SU-DHL-6 (cell line): ENCODE measurements around the gene IQCH.

ENCODE experiments used
- H2AFZ ChIP-seq: fragments of 200-600 bp; sonication (generic); 2 replicates; pipeline ENCODE4 v1.6.1; 2014; ENCODE audit warnings: low read depth, mild to moderate bottlenecking, moderate library complexity, mixed read lengths, antibody characterized with exemption, low read length; ENCODE audit not compliant: severe bottlenecking
- H3F3A ChIP-seq: fragments of 200-600 bp; shearing (Covaris generic); 2 replicates; pipeline ENCODE4 v1.6.0; 2016; ENCODE audit warnings: antibody characterized with exemption, mild to moderate bottlenecking; ENCODE audit not compliant: insufficient read depth
- H3K27ac ChIP-seq: fragments of 200-600 bp; sonication (generic); 2 replicates; pipeline ENCODE4 v1.5.1; 2016; ENCODE audit warnings: low read depth, mild to moderate bottlenecking, low read length, moderate library complexity, mixed read lengths
- H3K27me3 ChIP-seq: fragments of 200-600 bp; sonication (generic), shearing (Covaris generic); 2 replicates; pipeline ENCODE4 v1.6.0; 2014; ENCODE audit warnings: mild to moderate bottlenecking, low read length
- H3K36me3 ChIP-seq: fragments of 200-600 bp; sonication (generic); 2 replicates; pipeline ENCODE4 v1.6.1; 2014; ENCODE audit warnings: mild to moderate bottlenecking, low read length, mixed read lengths
- H3K4me2 ChIP-seq: fragments of 300-600, 200-600 bp; shearing (Covaris generic), sonication (generic); 2 replicates; pipeline ENCODE4 v1.6.0; 2014; ENCODE audit warnings: low read length, low read depth, mild to moderate bottlenecking; ENCODE audit not compliant: poor library complexity, severe bottlenecking
- H3K4me3 ChIP-seq: fragments of 200-600 bp; sonication (generic); 2 replicates; pipeline ENCODE4 v1.5.1; 2014; ENCODE audit warnings: antibody characterized with exemption, low read length, mild to moderate bottlenecking, mixed read lengths; ENCODE audit not compliant: insufficient read depth, poor library complexity, severe bottlenecking
- H3K79me2 ChIP-seq: fragments of 200-600 bp; sonication (generic); 2 replicates; pipeline ENCODE4 v1.6.1; 2014; ENCODE audit warnings: mild to moderate bottlenecking, low read length, moderate library complexity; ENCODE audit not compliant: insufficient read depth
- H3K9ac ChIP-seq: fragments of 200-600 bp; sonication (generic); 2 replicates; pipeline ENCODE4 v1.7.0; 2014; ENCODE audit warnings: mild to moderate bottlenecking, low read length
- H3K9me2 ChIP-seq: fragments of 200-600 bp; sonication (generic); replicated peaks from 2 replicates; pipeline ENCODE4 v1.6.1; 2014; ENCODE audit warnings: low read length; ENCODE audit not compliant: insufficient read depth
- H3K9me3 ChIP-seq: fragments of 200-600 bp; sonication (generic); 2 replicates; pipeline ENCODE4 v1.6.1; 2014; ENCODE audit warnings: low read length, mixed read lengths; ENCODE audit not compliant: insufficient read depth
- H4K20me1 ChIP-seq: fragments of 200-600 bp; sonication (generic); 2 replicates; pipeline ENCODE4 v1.6.1; 2014; ENCODE audit warnings: low read depth, mild to moderate bottlenecking, antibody characterized with exemption, low read length, moderate library complexity, mixed read lengths
- EZH2phosphoT487 ChIP-seq: fragments of 200-600 bp; sonication (generic), shearing (Covaris generic); conservative IDR thresholded peaks from 2 replicates; pipeline ENCODE4 v1.6.1; 2018; ENCODE audit warnings: mild to moderate bottlenecking, antibody characterized with exemption, low read length, moderate library complexity, mixed read lengths
- TF ChIP-seq, protein P1 (sequence below): fragments of 200-600 bp; sonication (generic); IDR thresholded peaks from one replicate; pipeline ENCODE4 v1.5.1; 2017; ENCODE audit warnings: antibody characterized with exemption, mild to moderate bottlenecking, low read length, moderate library complexity; ENCODE audit not compliant: insufficient read depth, poor library complexity, severe bottlenecking

The IQCH gene

DNA sequence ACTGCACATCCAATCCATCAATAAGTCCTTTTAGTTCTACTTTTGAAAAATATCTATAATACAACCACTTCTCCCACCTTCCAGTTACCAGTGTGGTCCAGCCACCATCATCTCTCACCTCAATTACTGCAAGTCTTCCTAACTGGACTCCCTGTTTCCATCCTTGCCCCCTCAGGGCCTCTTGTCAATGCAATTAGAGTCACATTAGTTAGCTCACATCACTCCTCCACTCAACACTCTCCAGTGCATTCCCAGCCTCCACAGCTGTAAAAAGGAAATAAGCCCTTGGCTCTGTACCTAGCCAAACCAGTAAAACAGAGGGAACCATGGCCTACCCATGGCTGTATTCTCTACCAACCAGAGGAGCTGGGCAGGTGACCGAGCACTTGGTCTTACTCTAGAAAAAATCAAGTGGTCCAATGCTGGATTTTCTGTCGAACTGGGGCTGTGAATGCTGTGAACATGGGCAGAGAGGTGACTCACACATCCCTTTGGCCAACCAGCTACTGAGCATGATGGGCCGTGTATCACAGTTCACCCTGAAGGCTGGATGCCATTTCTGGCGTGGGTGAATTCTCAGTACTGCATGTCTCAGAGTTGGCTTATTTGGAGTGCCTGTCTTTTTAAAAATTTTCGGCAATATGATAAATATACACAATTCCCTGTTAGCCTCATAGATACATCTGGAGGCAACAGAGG is 203.9 kb downstream of the IQCH start:
- Histone ChIP-seq H3K9ac (no peak overlapping the region), H3K4me2 (no peak overlapping the region), H3K27me3 (no peaks in the 10 kb centered on the region), H4K20me1 (no peaks in the 10 kb centered on the region), H3F3A (no peaks in the 10 kb centered on the region), H3K27ac (no peak overlapping the region), H3K9me2 (no peaks in the 10 kb centered on the region), H2AFZ (no peak overlapping the region), H3K4me3 (no peak overlapping the region), H3K9me3 (no peaks in the 10 kb centered on the region), H3K79me2 (no peaks in the 10 kb centered on the region), H3K36me3 (no peaks in the 10 kb centered on the region)
- TF ChIP-seq, protein P1, sequence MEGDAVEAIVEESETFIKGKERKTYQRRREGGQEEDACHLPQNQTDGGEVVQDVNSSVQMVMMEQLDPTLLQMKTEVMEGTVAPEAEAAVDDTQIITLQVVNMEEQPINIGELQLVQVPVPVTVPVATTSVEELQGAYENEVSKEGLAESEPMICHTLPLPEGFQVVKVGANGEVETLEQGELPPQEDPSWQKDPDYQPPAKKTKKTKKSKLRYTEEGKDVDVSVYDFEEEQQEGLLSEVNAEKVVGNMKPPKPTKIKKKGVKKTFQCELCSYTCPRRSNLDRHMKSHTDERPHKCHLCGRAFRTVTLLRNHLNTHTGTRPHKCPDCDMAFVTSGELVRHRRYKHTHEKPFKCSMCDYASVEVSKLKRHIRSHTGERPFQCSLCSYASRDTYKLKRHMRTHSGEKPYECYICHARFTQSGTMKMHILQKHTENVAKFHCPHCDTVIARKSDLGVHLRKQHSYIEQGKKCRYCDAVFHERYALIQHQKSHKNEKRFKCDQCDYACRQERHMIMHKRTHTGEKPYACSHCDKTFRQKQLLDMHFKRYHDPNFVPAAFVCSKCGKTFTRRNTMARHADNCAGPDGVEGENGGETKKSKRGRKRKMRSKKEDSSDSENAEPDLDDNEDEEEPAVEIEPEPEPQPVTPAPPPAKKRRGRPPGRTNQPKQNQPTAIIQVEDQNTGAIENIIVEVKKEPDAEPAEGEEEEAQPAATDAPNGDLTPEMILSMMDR = no peak
- TF ChIP-seq EZH2phosphoT487 = no peak

DNA sequence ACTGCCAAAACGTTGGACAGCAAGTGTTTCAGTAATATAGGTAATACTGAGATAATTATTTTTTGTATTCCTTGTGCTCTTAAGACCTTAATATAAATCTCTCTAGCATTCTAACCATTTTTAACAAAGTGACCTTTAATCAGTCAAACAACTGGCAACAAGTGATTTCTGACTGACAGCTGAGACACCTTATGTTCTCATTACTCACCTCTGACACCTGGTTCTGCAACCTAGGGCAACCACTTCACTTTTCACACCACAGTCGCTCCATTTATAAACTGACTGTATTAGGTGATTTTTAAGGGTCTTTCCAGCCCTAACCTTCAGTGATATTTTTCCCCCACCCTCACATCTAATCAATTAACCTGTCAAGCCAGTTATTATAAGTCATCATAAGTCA is 205.9 kb downstream of the IQCH start:
- Histone ChIP-seq H3K9me2 (no peaks in the 10 kb centered on the region), H3F3A (no peaks in the 10 kb centered on the region), H4K20me1 (no peaks in the 10 kb centered on the region), H3K4me3 (no peak overlapping the region), H3K9ac (no peak overlapping the region), H2AFZ (no peak overlapping the region), H3K27ac (no peak overlapping the region), H3K9me3 (no peaks in the 10 kb centered on the region), H3K36me3 (no peaks in the 10 kb centered on the region), H3K79me2 (no peaks in the 10 kb centered on the region), H3K4me2 (no peak overlapping the region), H3K27me3 (no peaks in the 10 kb centered on the region)
- TF ChIP-seq, protein P1 = no peak
- TF ChIP-seq EZH2phosphoT487 = no peak

DNA sequence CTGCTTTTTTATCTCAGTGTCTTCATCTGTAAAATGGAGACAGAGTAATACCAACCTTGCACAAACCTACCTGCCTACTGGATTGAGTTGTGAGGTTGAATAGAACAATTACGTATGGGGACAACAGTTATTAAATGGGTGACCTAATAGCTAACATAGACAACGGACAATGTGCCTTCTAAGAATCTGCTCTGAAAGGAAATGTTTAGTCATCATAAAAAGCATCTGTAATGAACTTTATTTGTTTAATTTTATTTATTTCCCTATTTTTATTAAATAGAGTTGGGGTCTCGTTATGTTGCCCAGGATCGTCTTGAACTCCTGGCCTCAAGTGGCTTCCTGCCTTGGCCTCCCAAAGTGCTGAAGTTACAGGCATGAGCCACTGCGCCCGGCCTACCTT is 207.1 kb downstream of the IQCH start:
- H3K27ac ChIP-seq = no peak overlapping the region
- no peaks in the 10 kb centered on the region for H3K9me2 ChIP-seq
- H3K9ac ChIP-seq = no peak overlapping the region
- TF ChIP-seq EZH2phosphoT487 = no peak
- TF ChIP-seq, protein P1 = no peak
- no peak overlapping the region for H3K4me2 ChIP-seq
- no peaks in the 10 kb centered on the region for H3K36me3 ChIP-seq
- H3K79me2 ChIP-seq = no peaks in the 10 kb centered on the region
- H3K9me3 ChIP-seq = no peaks in the 10 kb centered on the region
- H4K20me1 ChIP-seq = no peaks in the 10 kb centered on the region
- no peaks in the 10 kb centered on the region for H3K27me3 ChIP-seq
- H3F3A ChIP-seq = no peaks in the 10 kb centered on the region
- no peak overlapping the region for H3K4me3 ChIP-seq
- no peak overlapping the region for H2AFZ ChIP-seq
